HG02763 (cell line): ENCODE results near the gene MAML3.

ENCODE experiments used
- ATAC-seq: cut with Tn5 transposase; IDR thresholded peaks from one replicate; pipeline ENCODE4 v1.9.1; 2021; ENCODE audit warnings: mild to moderate bottlenecking, moderate library complexity; ENCODE audit not compliant: unreplicated experiment

Gene MAML3

DNA sequence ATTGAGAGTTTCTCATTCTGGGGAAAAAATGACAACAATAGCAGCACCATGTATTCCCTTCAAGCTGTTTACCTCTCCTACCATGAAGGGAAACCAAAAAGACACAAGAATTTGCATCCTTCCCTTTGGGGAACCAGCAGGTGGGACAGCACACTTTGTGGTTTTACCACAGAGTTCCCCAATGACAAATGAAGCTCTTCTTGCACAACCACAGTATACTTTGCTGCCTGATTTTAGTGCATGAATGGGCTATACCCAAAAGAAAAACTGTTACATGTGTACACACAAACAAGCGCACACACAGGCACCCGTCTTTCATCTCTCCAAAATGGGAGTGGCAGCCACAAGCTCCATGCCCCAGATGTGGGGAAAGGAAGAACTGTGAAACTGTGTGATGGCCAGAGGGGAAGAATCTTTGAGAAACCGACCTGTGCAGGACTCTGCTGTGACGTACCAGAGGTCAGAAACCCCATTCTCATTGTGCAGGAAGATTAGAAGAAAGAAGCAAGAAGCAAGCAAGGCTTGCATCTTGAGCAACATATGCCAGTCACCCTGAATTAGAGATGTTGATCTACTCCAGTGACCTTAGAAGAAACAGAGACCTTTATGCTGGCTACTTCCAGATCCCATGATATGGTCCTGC lies 2.7 kb upstream of the MAML3 start:
- peak; percentile 81 for ATAC-seq

DNA sequence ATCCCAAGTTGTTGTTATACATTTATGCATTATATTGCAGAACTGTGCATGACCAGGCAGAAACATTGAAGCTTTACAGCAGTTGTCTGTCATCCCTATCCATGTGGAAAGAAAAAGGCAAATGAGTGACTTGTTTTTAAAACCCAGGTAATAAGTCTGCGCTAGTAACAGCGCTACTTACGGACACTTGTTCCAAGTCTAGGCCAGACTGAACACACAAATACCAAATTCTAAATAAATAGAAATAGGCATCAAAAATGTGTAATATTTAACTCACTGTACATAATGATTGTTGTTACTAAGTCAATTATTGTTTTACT lies 548 bp upstream of the MAML3 start:
- no peak for ATAC-seq

DNA sequence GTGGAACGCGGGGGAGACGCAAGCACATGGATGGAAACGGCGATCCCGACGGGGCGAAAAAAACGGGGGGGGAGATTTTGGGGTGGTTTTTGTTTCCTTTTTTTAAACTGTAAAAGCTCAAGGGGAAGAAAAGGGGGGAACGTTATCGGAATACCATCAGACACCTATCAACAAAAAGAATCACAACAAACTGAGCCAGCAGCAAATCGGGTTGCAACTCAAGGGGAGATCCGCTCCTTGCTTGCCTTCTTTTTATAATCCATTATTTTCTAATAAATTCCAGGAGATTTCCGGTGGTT lies 616 bp downstream of the MAML3 start:
- ATAC-seq = no peak

DNA sequence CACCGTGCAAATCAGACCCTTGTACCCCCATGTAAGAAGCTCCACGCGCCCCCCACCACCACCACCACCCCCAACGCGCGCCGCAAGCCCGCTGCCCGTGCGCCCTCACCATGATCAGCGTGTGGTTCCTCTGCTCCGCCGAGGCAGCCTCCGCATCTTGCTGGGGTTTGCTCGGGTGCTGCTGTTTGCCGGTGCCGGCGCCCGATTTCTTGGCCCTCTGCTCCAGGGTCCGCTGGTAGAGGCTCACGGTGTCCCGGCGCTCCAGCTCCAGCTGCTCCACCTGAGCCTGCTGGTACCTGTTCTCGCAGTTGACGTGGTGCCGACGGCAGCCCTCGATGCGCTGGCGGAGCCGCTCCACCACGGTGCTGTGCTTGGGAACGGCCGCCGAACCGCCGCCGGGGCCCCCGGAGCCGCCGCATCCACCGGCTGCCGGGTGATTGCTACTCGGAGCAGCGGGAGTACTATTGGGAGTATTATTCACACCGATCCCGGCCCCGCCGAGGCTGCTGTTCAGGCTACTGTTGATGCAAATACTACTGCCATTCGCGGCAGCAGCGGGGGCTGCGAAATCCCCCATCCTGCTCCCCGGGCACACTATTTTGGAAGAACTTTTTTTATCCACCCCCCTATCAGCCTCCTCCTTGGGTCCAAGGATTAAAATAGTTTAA lies 1.1 kb downstream of the MAML3 start:
- ATAC-seq = no peak

DNA sequence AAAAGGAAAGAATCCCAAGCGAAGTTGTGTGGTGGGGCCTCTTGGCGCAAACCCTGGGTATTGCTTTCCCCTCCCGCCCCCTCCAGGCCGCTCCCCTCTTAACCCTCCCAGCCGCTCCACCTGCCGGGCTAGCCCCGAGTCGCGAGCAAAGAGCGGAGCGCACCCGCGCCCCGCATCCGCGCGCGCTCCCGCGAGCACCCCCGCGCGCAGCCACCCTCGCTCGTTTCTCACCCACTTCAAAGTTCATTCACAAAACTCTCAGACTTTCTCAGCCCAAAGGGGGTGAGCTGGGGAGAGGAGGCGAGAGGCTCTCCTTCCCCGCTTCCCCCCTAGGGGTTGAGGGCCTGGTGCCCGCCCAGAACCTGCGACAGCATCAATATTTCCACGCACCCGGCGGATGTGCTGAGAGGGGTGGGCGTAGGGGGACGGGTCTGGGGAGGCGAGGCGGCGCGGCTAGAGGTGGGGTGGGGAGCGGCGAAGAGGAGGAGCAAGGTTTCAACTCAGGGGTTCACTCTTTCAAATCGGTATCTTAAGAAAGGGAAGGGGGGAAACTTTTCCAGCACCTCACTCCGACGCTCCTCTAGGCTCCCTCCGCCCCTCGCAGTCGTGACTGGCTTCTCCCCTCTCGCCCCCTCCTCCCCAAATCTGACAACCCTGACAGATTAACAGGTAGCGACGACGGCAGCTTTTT lies 1.8 kb downstream of the MAML3 start:
- ATAC-seq = no peak

DNA sequence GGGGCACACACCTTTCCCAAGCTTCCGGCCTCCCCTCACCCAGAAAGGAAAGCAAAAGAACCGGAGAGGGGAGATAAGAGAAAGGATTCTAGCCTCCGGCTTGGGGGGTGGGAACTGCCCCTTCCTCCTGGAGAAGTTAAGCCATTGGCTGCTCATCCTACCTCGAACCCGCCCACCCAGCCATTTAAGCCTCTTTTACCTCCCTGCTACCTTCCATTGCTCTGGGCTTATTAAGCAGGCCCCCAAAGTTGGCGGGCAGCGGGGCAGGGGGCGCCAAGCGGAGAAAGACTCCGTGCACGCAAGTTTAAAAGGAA lies 2.3 kb downstream of the MAML3 start:
- ATAC-seq = no peak

DNA sequence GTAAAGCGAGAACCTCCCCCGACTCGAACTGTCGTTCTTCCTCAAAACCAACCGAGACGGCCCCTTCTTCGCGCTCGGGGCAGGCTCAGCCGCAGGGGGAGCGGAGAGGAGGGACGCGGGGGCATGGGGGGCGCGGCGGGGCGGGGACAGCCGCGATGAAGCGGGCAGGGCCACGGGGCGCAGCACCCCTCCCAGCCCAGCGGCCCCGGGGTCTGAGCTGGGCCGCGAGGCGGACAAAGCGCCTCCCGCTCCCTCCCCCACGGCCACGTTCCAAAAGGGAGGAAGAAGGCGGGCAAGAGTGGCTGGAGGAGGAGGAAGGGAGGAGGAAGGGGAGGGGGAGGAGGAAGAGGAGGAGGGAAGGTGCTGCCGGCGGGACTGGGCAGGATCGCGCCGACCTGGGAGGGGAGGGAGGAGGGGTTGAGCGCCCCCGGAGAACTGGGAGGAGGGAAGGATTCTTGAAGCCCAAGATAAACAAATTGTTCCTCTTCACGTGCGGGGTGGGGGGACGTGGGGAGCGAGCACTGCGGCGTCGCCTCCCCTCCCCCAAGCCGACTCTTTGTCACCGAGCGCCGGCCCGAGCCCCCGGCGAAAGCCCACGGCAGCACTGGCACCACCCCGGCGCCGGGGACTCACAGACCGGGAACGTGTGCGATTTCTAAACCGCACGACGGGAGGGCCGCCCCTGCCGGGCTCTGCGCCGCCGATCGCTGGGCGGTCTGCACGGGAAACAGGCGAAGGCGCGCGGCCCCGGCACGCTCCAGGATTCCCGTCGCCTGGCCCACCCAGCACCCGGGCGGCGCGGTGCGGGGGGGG lies 2.9 kb downstream of the MAML3 start:
- no peak for ATAC-seq

DNA sequence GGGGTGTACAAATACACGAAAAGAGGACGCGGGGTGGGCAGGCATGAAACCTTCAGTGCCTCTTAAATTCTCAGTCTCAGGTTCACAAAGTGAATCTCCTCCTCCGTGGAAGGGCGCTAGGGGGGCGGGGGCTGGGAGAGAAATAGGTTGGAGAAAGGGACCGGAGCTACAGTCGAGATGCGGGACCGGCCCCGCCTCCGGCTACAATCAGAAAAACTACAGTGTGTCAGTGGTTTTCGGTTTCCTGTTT lies 3.4 kb downstream of the MAML3 start:
- ATAC-seq = no peak

DNA sequence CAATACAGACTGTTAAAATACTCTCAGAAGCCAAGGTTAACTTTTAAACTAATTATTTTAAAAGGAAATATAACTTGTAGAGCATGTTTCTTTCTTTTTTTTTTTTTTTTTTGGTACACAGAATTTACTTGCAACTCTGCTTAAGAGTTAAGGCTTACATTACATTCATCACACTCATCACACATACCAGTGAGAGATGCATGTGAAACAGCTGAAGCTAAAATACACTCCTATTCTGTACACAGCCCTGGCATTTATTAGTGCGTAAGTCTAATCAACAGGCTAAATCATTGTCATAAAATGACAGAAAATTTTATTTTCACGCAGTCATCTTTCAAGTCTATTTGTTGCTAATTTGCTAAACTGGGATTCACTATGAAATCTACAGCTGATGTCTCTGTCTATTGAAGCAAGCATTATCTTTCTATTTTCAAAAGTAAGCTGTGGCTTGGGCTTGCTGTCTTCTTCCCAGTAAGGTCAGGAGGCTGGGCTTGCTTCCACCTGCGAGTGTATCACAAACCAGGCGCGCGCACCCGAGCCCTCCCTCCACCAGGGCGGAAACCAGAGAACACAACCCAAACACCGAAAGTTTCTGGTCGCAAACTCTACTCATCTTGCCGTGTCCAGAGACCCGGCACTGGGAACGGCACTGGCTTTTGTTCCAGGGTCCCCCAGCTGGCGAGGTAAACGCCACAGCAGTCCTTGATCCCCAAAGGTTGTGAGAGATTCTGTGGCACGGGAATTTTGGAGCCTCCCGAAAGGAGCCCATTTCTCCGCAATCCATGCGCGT lies 3.9 kb downstream of the MAML3 start:
- ATAC-seq = no peak

DNA sequence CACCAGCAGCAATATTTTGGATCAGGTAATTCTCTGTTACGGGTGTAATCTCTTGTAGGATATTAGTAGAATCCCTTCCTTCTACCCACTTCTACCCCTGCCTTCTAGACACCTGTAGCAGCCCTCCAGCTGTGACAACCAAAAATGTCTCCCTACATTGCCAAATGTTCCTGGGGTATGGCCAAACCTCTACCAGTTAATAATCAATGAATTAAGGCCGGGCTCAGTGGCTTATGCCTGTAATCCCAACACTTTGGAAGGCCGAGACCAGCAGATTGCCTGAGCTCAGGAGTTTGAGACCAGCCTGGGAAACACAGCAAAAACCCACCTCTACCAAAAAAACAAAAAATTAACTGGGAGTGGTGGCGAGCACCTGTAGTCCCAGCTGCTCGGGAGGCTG lies 9.9 kb downstream of the MAML3 start:
- ATAC-seq = no peak

DNA sequence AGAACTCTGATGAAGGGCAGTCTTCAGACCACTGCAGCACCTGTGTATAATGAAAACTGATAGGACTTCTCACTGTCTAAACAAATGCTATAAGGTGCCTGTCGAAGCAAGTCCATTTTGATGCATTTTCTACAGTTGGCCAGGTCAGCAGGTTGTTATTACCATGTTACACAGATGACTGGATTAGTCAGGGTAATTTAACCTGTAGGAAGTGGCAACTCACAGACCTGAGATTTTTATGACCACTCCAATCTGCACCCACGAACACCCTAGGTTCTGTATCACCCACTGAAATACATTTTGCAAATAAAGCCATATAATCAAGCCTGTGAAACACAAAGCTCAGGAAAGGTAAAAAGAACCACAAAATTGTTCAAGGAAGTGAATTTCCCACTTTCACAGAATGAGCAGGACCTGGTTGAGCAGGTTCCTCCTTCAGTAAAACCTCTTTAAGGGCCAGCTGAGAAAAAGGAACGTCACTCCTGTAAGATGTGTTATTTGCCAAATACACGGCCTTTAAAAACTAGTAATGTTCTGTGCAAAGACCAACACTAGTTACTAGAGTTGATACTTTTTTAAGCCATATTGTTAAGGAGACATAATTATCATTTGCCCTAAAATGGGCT lies 12.7 kb downstream of the MAML3 start:
- ATAC-seq = no peak

DNA sequence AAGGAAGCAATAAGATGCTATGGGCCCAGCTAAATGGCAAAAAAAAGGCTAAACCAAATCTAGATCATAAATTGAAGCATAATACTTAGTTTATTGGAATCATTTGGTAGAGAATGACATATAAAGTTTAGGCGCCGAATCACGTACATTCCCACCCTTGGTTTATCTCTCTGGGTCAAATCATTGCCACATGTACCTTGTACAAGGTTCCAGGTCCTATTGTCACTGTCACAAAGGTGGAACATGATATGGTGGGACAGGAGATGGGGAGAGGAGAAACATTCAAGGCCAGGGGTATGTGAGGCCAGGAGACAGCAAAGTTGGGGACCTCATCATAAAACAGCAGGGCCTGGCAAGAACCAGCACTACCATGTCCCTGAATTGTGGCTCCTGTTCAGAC lies 13.4 kb downstream of the MAML3 start:
- no peak for ATAC-seq

DNA sequence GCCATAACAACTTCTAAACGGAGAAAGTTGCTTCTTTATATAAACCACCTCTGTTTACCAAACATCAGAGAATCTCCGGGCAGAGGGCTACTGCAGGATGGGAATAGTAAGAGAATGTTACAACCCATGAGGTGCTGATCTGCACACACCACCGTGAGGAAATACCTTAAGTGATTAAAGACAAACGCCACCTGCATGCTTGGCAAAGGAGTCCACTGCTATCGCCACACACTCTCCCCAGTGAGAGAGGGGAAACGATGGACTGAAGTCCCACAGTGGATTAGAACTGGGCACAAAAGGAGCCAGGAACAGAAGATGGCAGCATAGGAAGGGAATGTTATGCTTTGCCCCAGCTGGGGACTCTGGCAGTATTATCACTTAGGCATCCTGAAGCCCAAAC lies 15.6 kb downstream of the MAML3 start:
- no peak for ATAC-seq

DNA sequence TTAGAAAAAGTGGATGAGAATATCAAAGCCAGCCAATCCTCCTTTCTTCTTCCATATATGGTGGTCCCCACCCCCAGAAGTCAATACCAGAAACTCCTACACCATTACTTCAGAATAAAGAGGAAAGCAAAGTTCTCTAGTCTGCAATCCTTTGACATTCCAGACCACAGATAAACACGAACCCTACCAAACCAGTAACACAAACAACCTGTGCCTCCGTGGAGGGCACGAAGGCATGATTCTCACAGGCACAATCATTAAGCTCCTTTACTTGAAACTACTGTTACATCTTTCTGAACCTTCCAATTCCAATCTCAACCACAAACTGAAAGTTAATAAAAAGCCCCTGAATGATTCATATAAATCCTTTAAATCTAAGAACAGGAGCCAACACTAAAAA lies 16.3 kb downstream of the MAML3 start:
- no peak for ATAC-seq

DNA sequence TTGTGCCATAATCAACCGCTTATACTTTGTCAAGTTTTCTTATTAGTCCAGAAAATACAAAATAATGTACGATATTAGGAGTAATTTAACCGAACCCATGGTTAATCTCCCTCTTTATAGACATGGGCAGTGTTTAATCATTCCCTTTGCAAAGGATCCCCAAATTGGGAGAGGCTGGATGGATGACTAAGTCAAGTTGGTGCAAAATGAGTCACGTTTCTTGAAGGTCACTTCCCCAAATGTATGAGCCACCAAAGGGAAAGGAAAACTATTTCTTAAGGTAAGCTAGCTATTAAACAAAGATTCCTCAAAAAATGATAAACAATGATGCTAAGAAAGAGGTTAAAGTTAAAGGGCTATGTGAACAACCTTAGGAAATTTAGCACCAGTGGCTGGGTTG lies 17.5 kb downstream of the MAML3 start:
- ATAC-seq = no peak

DNA sequence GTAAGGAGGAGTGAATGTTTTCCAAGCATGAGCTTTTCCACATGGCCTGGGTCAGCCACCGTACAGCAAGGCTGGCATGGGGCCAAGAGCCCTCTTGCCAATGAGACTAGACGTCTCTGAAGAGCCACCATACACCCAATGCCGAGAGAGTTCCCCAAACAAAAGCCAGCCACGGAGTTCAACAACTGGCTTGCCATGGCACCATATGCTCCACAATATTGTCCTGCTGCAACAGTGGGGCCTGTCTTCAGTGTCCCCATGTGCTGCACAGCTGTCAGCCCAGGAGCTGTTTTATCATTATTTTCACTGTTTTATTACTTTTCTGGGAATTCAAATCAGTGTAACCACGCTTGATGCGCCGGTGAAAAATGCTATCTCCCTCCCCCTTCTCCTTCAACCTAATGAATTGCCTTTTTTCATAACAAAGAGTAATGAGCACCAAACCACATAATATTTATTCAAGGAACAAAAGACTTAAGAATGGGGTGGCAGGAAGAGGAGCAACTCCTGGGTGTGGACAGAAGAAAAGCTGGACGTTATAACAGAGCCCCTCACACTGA lies 18.4 kb downstream of the MAML3 start:
- ATAC-seq = no peak

DNA sequence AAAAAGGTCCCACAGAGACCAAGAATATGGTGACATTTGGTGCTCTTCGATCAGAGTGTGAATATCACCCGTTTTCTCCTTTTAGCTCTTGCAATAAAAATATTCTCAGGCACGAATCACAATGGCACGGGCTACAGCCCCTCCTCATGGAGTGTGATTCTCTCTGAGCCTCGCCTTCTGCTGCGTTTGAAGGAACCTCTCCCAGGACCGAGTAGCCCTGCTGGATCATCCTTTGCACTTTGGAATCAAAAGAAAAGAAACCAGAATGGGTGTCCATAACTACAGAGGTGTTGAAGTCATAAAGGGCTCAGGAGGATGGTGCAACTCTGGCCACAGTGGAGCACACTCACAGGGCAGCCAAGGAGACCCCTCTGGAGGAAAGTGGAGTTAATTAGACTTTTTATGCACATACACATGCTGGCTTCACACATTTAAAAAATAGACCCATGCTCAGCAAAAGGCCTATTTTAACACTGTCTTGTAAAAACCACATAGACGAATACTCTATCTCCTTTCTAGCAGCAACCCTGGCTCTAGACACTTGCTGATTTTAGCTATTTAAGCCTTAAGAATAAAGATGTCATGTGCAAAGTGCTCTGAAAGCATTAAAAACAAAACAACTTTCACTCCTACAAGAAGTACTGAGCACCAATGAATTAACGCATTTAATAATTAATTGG lies 19.1 kb downstream of the MAML3 start:
- ATAC-seq = no peak

DNA sequence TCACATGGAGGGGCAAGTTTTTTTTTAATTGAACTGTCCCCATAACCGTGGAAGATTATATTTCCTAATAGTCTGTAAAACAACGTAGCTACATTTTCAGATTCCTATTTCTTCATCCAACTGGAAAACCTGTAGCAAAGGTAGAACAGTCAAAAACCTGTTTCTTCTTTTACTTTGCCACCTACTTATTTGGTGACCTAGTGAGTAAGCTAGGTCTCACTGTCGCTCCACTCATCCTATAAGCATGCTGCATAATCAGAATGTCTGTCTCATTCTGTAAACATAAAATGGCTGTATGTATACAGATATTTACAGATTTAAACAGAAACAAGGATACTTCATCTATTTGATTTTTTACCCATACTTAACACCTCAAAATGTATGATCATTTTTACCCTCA lies 20.4 kb downstream of the MAML3 start:
- no peak for ATAC-seq

DNA sequence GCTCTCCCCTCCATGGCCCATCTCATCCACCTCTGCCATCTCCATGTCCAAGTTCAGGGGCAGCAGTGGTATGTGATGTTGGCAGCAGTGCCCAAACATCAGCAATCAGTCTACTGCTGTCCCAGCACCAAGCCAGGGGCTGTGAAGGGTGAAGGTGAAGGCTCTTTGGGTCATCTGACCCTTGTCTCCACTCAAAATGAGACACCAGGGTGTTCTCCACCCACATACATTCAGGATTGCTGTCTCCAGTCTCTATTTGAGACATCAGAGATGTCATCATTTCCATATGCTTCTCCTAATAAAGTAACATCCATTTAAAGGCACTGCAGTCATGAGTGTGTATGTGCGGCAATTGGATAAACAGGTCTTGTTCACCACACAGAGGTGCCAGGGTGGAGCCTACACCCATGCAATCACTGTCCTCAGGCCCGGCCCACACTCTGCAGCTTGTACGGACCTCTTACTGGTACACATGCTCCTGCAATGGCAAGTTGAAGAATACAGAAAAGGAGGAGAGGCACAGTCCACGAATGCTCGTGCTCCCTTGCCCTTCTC lies 22.2 kb downstream of the MAML3 start:
- ATAC-seq = no peak

DNA sequence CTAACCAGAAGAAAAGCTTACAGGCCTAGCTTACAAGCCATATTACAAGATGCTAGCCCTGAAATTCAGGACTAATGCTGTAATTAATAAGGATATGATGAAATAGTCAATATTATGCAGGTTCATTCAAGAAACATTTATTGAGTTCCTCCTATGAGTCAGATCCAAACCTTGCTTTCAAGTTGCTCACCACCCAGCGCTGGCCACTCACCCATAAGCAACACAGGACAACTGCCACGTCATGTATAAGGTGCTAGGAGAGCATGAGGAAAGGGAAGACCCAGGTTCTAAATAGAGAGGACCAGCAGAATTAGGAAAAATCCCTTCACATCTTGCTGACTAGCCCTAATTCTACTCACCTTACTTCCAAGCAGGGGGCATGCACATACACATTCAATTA lies 23.3 kb downstream of the MAML3 start:
- no peak for ATAC-seq
